Dermis blood vessel endothelial cell (primary cell): Measurements from ENCODE around the gene SCAMP5. TPM values are rescaled to one million over a fixed set of nuclear protein-coding genes. Genes with fewer than 3 reads are reported as not detected.

Source experiments
- total RNA-seq: library from RNA; depleted of rRNA; stranded (reverse); fragments of >200 nt; gene quantifications from 2 replicates; pipeline ENCODE4 v1.2.3, GENCODE V29; 2014

SCAMP5 gene
- total RNA-seq, 1 donor from 2014 or later: 9.5 TPM

Other genes with a start within 250 kb of the SCAMP5 start
- gene CYP1A2, start 246.7 kb upstream of the SCAMP5 start, total RNA-seq: not detected in 2 replicates
- gene CSK, start 213.5 kb upstream of the SCAMP5 start, total RNA-seq: 31.5 and 87.8 TPM in 2 replicates
- not detected in 2 replicates for gene LMAN1L, start 182.7 kb upstream of the SCAMP5 start, total RNA-seq
- not detected in 2 replicates for gene CPLX3, start 168.9 kb upstream of the SCAMP5 start, total RNA-seq
- 31.0 and 39.3 TPM in 2 replicates for gene ULK3, start 152.4 kb upstream of the SCAMP5 start, total RNA-seq
- gene SCAMP2, start 122.2 kb upstream of the SCAMP5 start, total RNA-seq: 32.5 and 46.0 TPM in 2 replicates
- 47.0 and 89.3 TPM in 2 replicates for gene MPI, start 105.5 kb upstream of the SCAMP5 start, total RNA-seq
- 41.0 and 57.0 TPM in 2 replicates for gene FAM219B, start 88.7 kb upstream of the SCAMP5 start, total RNA-seq
- gene COX5A, start 57.5 kb upstream of the SCAMP5 start, total RNA-seq: 47.5 and 79.2 TPM in 2 replicates
- 25.8 and 31.1 TPM in 2 replicates for gene RPP25, start 38.8 kb upstream of the SCAMP5 start, total RNA-seq
- gene PPCDC, start 28.0 kb downstream of the SCAMP5 start, total RNA-seq: 14.0 and 14.5 TPM in 2 replicates
- 7.0 and 12.4 TPM in 2 replicates for gene C15orf39, start 206.3 kb downstream of the SCAMP5 start, total RNA-seq